GM19193 (cell line): Measurements from ENCODE around the gene POLE.

Experiments used
- POLR2A ChIP-seq: IDR thresholded peaks from 4 replicates; pipeline ENCODE4 v1.6.1; 2011; ENCODE audit not compliant: insufficient read depth, insufficient read length; ENCODE audit errors: extremely low read depth

POLE gene

GRCh38 chr12:132585177-132585576, 102.0 kb downstream of the POLE start:
- TF ChIP-seq POLR2A = no peak

GRCh38 chr12:132584429-132584828, 102.7 kb downstream of the POLE start:
- no peak for TF ChIP-seq POLR2A

- TF ChIP-seq POLR2A = no peak
Observed at GRCh38 chr12:132583736-132584135, 103.4 kb downstream of the POLE start.

GRCh38 chr12:132583411-132583710, 103.8 kb downstream of the POLE start:
- TF ChIP-seq POLR2A = no peak

- no peak for TF ChIP-seq POLR2A
Observed at GRCh38 chr12:132582582-132583410, 104.3 kb downstream of the POLE start.

- TF ChIP-seq POLR2A = no peak
Observed at GRCh38 chr12:132582058-132582420, 105.1 kb downstream of the POLE start.

- no peak for TF ChIP-seq POLR2A
Observed at GRCh38 chr12:132581348-132582057, 105.6 kb downstream of the POLE start.

- no peak for TF ChIP-seq POLR2A
Observed at GRCh38 chr12:132580701-132581292, 106.3 kb downstream of the POLE start.

- no peak for TF ChIP-seq POLR2A
Observed at GRCh38 chr12:132579744-132580143, 107.4 kb downstream of the POLE start.

- TF ChIP-seq POLR2A = no peak
Observed at GRCh38 chr12:132578826-132579225, 108.3 kb downstream of the POLE start.

GRCh38 chr12:132578118-132578517, 109.0 kb downstream of the POLE start:
- TF ChIP-seq POLR2A = no peak

- TF ChIP-seq POLR2A = no peak
Observed at GRCh38 chr12:132577191-132577920, 109.8 kb downstream of the POLE start.

- no peak for TF ChIP-seq POLR2A
Observed at GRCh38 chr12:132576701-132577100, 110.4 kb downstream of the POLE start.

GRCh38 chr12:132575661-132576060, 111.5 kb downstream of the POLE start:
- no peak for TF ChIP-seq POLR2A
